B cell (primary cell): Measurements from ENCODE around the gene SDK1. TPM values are rescaled to one million over a fixed set of nuclear protein-coding genes. Genes with fewer than 3 reads are reported as not detected.
A peak's percentile ranks its signal among the peaks of the same experiment; 100 is the strongest.

Experiments
- ATAC-seq: fragments of 200-7000 bp; cut with Tn5 transposase; one replicate; pipeline ENCODE4 v1.10.0; 2021; ENCODE audit warnings: low read depth, mild to moderate bottlenecking, moderate number of reproducible peaks, moderate library complexity
- CTCF ChIA-PET: fragments of 350-600 bp; sonication (Branson Sonifier 250); formaldehyde crosslinking; loops from one replicate; lab custom pipeline; 2021; ENCODE audit warnings: antibody characterized with exemption, inconsistent platforms; lab: Charles Lee
- POLR2A ChIA-PET: fragments of 350-600 bp; sonication (Branson Sonifier 250); formaldehyde crosslinking; loops from one replicate; lab custom pipeline; 2021; ENCODE audit warnings: antibody characterized with exemption; lab: Charles Lee
- DNase-seq: peaks from one replicate; pipeline ENCODE4 v3.0.0; 2013
- H2AFZ ChIP-seq: 2 replicates; pipeline ENCODE4 v1.6.1; 2012; ENCODE audit warnings: mild to moderate bottlenecking, low read depth, low read length; ENCODE audit not compliant: insufficient read depth, poor library complexity, severe bottlenecking
- H3K27ac ChIP-seq, 2 donors: 1 replicate in 1 of 2; 2 replicates in 1 of 2; pipeline ENCODE4 v1.5.1; 2012 to 2013; ENCODE audit warnings: low read length in 2 of 2, mild to moderate bottlenecking in 2 of 2, moderate library complexity in 1 of 2
- H3K27me3 ChIP-seq, 4 experiments: fragments of 200-600 bp in 1 of 4; sonication (generic) in 1 of 4; replicated peaks in 1 of 4; 1 replicate in 2 of 4; 2 replicates in 2 of 4; pipeline versions ENCODE4 v1.6.1 to v1.7.0; 2013 to 2016; ENCODE audit warnings: low read length in 3 of 4, mild to moderate bottlenecking in 2 of 4, mixed read lengths in 1 of 4, moderate library complexity in 1 of 4; ENCODE audit not compliant: insufficient read depth in 4 of 4, control insufficient read depth in 3 of 4; ENCODE audit errors: control extremely low read depth in 1 of 4
- H3K36me3 ChIP-seq, 2 experiments: replicated peaks in 1 of 2; 1 replicate in 1 of 2; 2 replicates in 1 of 2; pipeline versions ENCODE4 v1.6.1 to v1.7.1; 2013; ENCODE audit warnings: low read length in 1 of 2; ENCODE audit not compliant: insufficient read depth in 2 of 2, control insufficient read depth in 1 of 2; ENCODE audit errors: control extremely low read depth in 1 of 2, extremely low read depth in 1 of 2
- H3K4me1 ChIP-seq, 2 donors: fragments of 200-600 bp in 1 of 2; sonication (generic) in 1 of 2; 1 replicate in 1 of 2; 2 replicates in 1 of 2; pipeline versions ENCODE4 v1.5.1 to v1.6.1; 2013 to 2017; ENCODE audit warnings: low read length in 2 of 2; ENCODE audit not compliant: control insufficient read depth in 2 of 2, insufficient read depth in 2 of 2
- H3K4me2 ChIP-seq: replicated peaks from 2 replicates; pipeline ENCODE3; 2012; ENCODE audit warnings: mild to moderate bottlenecking, low read depth, low read length; ENCODE audit not compliant: poor library complexity, severe bottlenecking
- H3K4me3 ChIP-seq, 5 experiments: fragments of 200-600 bp in 1 of 5; sonication (generic) in 1 of 5; 1 replicate in 3 of 5; 2 replicates in 2 of 5; pipeline versions ENCODE4 v1.5.1 to v1.7.0; 2011 to 2016; ENCODE audit warnings: low read length in 4 of 5, mild to moderate bottlenecking in 4 of 5, low read depth in 2 of 5, control low read depth in 1 of 5, moderate library complexity in 1 of 5; ENCODE audit not compliant: insufficient read depth in 1 of 5; ENCODE audit errors: control extremely low read depth in 1 of 5, extremely low read depth in 1 of 5
- H3K79me2 ChIP-seq: fragments of 200-600 bp; sonication (generic); one replicate; pipeline ENCODE4 v1.6.0; 2016; ENCODE audit warnings: low read length; ENCODE audit not compliant: control insufficient read depth, insufficient read depth
- H3K9ac ChIP-seq: fragments of 200-600 bp; sonication (generic); 2 replicates; pipeline ENCODE4 v1.6.1; 2017; ENCODE audit warnings: mild to moderate bottlenecking, low read length, moderate library complexity
- H3K9me3 ChIP-seq, 3 donors: one replicate each; pipeline versions ENCODE4 v1.6.1 to v1.7.1; 2013; ENCODE audit warnings: low read length in 2 of 3; ENCODE audit not compliant: control insufficient read depth in 2 of 3, insufficient read depth in 1 of 3; ENCODE audit errors: control extremely low read depth in 1 of 3
- H4K20me1 ChIP-seq: 2 replicates; pipeline ENCODE4 v1.6.0; 2012; ENCODE audit warnings: mild to moderate bottlenecking, low read length; ENCODE audit not compliant: insufficient read depth, control insufficient read depth, poor library complexity, severe bottlenecking
- H3K27ac Mint-ChIP-seq: one replicate; pipeline ENCODE4 v1.8.0; 2021; ENCODE audit warnings: mixed read lengths
- H3K27me3 Mint-ChIP-seq: one replicate; pipeline ENCODE4 v1.8.0; 2021; ENCODE audit warnings: mixed read lengths
- H3K4me1 Mint-ChIP-seq: one replicate; pipeline ENCODE4 v1.8.0; 2021; ENCODE audit warnings: mixed read lengths
- H3K4me3 Mint-ChIP-seq: one replicate; pipeline ENCODE4 v1.8.0; 2021; ENCODE audit warnings: mixed read lengths
- H3K9me3 Mint-ChIP-seq: one replicate; pipeline ENCODE4 v1.8.0; 2022; ENCODE audit warnings: mixed read lengths; ENCODE audit not compliant: insufficient read depth
- EZH2 ChIP-seq: IDR thresholded peaks from 2 replicates; pipeline ENCODE4 v1.6.1; 2012; ENCODE audit warnings: borderline replicate concordance, low read depth, mild to moderate bottlenecking, moderate library complexity, low read length; ENCODE audit not compliant: insufficient read depth, poor library complexity, severe bottlenecking
- WGBS: methylation state at CpG from one replicate; pipeline ENCODE4 v1.1.5; 2013; ENCODE audit warnings: missing lambda C conversion rate; ENCODE audit not compliant: insufficient coverage; 5-methylcytosine and 5-hydroxymethylcytosine counted together
- intact Hi-C: fragments of 100-400 bp; cut with micrococcal nuclease; formaldehyde crosslinking; loops from one replicate; pipeline ENCODE4 v1.10.0; 2022
- polyA plus RNA-seq: library from polyadenylated mRNA; depleted of rRNA; stranded (reverse); fragments of >200 nt; gene quantifications from 2 replicates; pipeline ENCODE4 v1.2.3, GENCODE V29; 2012
- total RNA-seq, 2 donors: library from RNA; stranded (reverse); fragments of 120-200 nt in 1 of 2; gene quantifications; 1 replicate in 1 of 2; 2 replicates in 1 of 2; pipeline versions ENCODE4 v1.2.3 to v1.2.4, GENCODE V29; 2013 to 2022
- TF ChIP-seq, protein P1 (sequence below): fragments of 200-600 bp; IDR thresholded peaks from one replicate; pipeline ENCODE4 v1.8.0; 2022; ENCODE audit warnings: antibody characterized with exemption, mild to moderate bottlenecking

SDK1 gene
- total and polyA plus RNA-seq, 2 donors (not counting 1 experiment from before 2014, with no cell fraction given): 0.73 to 2.0 TPM

DNA sequence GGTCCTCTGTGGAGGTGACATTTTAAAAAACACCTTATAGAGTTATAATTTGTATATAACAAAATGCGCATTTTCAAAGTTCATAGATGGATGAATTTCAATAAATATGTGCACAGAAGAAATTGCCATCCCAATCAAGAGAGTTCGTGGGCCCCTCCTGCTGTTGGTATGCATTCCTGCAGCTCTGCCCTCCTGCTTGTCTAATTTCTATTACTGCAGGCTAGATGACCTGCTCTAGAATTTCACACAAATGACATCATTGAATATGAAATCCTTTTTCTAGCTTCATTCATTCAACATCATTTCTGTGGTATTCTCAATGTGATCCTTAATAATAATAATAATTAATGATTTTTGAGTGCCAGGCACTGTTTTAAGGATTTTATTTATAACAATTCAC is 348.2 kb downstream of the SDK1 start:
- no peak overlapping the region for H3K4me2 ChIP-seq
- Mint-ChIP-seq H3K27me3 (no peaks in the 10 kb centered on the region), H3K27ac (no peak overlapping the region), H3K9me3 (no peaks in the 10 kb centered on the region), H3K4me1 (no peaks in the 10 kb centered on the region), H3K4me3 (no peak overlapping the region)
- no peaks in the 10 kb centered on the region for H4K20me1 ChIP-seq
- no peak for ATAC-seq
- WGBS: 71% methylated on average over 1 of the region's 2 CpGs
- no peak overlapping the region for H2AFZ ChIP-seq
- TF ChIP-seq, protein P1, sequence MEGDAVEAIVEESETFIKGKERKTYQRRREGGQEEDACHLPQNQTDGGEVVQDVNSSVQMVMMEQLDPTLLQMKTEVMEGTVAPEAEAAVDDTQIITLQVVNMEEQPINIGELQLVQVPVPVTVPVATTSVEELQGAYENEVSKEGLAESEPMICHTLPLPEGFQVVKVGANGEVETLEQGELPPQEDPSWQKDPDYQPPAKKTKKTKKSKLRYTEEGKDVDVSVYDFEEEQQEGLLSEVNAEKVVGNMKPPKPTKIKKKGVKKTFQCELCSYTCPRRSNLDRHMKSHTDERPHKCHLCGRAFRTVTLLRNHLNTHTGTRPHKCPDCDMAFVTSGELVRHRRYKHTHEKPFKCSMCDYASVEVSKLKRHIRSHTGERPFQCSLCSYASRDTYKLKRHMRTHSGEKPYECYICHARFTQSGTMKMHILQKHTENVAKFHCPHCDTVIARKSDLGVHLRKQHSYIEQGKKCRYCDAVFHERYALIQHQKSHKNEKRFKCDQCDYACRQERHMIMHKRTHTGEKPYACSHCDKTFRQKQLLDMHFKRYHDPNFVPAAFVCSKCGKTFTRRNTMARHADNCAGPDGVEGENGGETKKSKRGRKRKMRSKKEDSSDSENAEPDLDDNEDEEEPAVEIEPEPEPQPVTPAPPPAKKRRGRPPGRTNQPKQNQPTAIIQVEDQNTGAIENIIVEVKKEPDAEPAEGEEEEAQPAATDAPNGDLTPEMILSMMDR: peak; percentile 17
- TF ChIP-seq EZH2: no peak
- no peak overlapping the region for H3K9ac ChIP-seq
- no peaks in the 10 kb centered on the region for H3K4me1 ChIP-seq
- H3K36me3 ChIP-seq: no peaks in the 10 kb centered on the region
- H3K79me2 ChIP-seq: no peaks in the 10 kb centered on the region
- CTCF ChIA-PET: no interaction called here
- H3K9me3 ChIP-seq: no peaks in the 10 kb centered on the region
- POLR2A ChIA-PET: no interaction called here
- intact Hi-C loops: loop anchor here (2.0 kb wide), 1 partner anchor 166 kb away; no protein-coding TSS in a partner anchor
- H3K27ac ChIP-seq: no peak overlapping the region
- H3K4me3 ChIP-seq: no peak overlapping the region
- DNase-seq: peak; percentile 18
- no peaks in the 10 kb centered on the region for H3K27me3 ChIP-seq

DNA sequence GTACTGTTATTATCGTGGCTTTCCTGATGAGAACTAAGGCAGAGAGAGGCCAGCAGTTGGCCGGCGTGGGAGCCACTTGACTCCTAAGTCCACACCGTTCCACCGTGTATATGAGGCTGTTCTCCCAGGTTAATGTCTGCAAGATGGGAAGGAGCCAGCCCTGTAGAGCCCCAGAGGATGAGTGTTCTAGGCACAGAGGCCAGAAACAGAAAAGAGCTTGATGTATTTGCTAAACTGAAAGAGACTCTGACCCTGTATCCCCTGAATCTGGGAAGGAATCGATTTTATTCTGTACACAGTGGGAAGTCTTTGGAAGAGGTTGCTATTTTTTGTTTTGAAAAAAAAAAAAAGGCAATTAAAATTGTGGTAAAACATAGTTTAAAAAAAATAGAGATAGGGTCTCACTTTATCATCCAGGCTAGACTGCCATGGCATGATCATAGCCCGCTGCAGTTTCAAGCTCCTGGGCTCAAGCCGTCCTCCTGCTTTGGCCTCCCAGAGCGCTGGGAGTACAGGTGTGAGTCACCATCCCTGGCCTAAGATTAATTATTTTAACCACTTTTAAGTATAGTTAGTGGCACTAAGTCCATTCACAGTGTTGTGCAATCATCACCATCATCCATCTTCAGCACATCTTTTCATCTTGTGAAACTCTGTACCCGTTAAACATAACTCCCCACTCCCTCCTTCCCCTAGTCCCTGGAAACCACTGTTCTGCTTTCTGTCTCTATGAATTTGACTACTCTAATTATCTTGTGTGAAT is 348.8 kb downstream of the SDK1 start:
- Histone ChIP-seq H2AFZ (no peak overlapping the region), H3K27ac (no peak overlapping the region), H3K36me3 (no peaks in the 10 kb centered on the region), H3K79me2 (no peaks in the 10 kb centered on the region), H3K4me3 (no peak overlapping the region), H4K20me1 (no peaks in the 10 kb centered on the region), H3K9ac (no peak overlapping the region), H3K27me3 (no peaks in the 10 kb centered on the region), H3K9me3 (no peaks in the 10 kb centered on the region), H3K4me1 (no peaks in the 10 kb centered on the region), H3K4me2 (no peak overlapping the region)
- no peaks in the 10 kb centered on the region for H3K4me1 Mint-ChIP-seq
- H3K27me3 Mint-ChIP-seq: no peaks in the 10 kb centered on the region
- no peaks in the 10 kb centered on the region for H3K9me3 Mint-ChIP-seq
- TF ChIP-seq, protein P1: no peak
- TF ChIP-seq EZH2: no peak
- CTCF ChIA-PET: no interaction called here
- 92% methylated on average over 7 of the region's 10 CpGs for WGBS
- ATAC-seq: no peak
- POLR2A ChIA-PET: no interaction called here
- intact Hi-C loops: loop anchor here (2.0 kb wide), 1 partner anchor 167 kb away; no protein-coding TSS in a partner anchor
- no peak overlapping the region for H3K4me3 Mint-ChIP-seq
- DNase-seq: no peak
- no peak overlapping the region for H3K27ac Mint-ChIP-seq
